ENCODE data around the gene UBE2D3.

GRCh38 chr4:102775805-102776204, 51.5 kb downstream of the UBE2D3 start:
- TF ChIP-seq EZH2phosphoT487 (IDR thresholded peaks at IDR 0.05; ENCODE audit: insufficient read depth, low read depth) (no peak), EZH2 (IDR thresholded peaks at IDR 0.05; ENCODE audit: insufficient read depth, poor library complexity, severe bottlenecking) (no peak)
